ENCODE measurements around the gene ZNF549.

The ZNF549 gene

DNA sequence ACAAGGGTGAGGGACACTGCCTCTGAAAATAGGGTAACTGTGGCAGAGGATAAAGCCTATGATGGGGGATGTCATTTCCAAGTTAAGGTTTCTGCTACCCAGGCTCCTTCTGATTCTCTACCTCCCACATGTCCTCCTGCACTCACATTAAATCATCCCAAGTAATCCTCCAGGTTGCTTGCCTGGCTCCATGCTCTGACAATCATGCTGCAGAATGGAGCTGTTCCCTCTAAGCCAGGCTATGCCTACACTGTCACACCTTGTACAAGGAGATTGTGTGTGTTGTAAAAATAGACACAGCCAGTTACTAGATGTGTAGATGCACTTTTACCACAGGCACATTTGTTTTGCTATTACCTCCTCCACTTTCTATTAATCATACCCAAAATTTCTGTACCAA is 43.6 kb downstream of the ZNF549 start:
- no peak for DNase-seq

DNA sequence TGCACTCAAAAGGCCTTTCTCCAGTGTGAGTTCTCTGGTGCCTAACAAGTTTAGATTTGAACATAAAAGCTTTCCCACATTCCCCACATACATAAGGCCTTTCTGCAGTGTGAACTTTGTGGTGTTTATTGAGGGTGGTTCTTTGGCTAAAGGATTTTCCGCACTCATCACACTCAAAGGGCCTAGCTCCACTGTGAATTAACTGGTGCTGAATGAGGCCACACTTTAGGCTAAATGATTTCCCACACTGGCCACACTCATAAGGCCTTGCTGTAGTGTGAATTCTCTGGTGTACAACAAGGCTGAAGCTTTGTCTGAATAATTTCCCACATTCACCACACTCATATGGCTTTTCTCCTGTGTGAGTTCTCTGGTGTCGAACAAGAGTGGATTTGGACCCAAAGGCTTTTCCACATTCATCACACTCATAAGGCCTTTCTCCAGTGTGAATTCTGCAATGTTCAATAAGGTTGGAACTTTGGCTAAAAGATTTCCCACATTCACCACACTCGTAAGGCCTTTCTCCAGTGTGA is 45.3 kb downstream of the ZNF549 start:
- DNase-seq, result no peak

DNA sequence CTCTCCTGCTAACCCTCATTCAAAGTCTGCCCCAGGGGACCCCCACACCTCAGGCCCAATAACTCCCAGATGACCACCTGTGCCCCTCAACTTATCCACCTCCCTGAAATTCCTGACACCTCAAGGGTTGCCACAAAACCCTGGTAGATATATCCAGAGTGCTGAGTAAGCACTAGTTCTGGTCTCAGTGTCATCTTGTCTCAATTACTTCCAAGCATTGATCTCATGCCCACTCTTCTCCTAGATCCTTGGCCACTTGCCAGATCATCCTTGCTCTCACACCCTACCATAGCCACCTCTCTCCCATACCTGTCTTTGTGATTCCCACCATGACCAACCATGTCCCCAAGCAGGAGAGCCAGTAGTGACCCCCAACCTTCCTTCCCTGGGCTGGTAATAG is 49.5 kb downstream of the ZNF549 start:
- DNase-seq, result no peak

- DNase-seq, result peak; percentile 100
Observed at GRCh38 chr19:57578487-57579205, 51.5 kb downstream of the ZNF549 start, which contains the start of gene ZNF416. ZNF416 (minus strand) TSS chr19:57578911; CDS start chr19:57578704, 207 bp downstream.

GRCh38 chr19:57583104-57583520 is 56.0 kb downstream of the ZNF549 start:
- DNase-seq, result no peak

DNA sequence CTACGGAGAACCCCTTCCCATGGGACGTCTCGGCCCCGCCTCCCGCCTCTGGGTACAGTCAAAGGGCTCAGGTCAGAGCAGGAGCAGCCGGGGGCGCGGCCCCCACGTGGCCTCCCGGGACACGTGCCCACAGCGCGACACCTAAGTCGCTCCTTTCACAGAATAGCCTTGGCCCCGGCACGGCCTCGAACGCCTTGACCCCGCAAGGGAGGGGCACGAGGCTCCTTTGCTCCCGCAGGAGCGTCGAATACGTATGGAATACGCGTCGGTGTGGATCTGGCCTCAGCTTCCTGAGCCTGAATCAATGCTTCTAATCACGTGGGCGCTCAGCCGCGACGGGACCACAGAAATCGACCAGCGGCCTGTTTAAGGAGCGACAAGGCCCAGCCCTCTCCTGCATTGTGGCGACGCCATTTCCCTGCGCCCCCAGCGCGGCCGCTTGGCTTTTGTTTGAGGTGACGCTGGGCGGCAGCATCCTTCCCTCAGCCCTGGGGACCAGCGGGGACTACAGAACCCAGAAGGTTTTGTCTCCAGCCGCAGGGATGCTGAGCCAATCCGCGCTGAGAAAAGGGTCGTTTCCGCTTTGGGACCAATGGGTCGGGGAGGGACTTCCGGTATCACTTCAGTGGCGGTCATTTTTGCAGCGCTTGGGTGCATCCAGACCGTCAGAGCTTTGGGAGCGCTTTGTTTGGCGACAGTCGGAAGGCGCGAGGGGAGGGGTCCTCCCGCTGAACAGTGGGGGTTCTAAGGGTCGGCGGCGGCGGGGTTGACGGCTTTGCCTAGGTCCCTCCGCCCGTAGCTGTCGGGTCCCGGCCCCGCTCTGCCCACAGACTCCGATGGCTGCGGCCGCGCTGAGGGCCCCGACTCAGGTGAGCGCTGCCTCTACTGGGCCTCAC is 56.6 kb downstream of the ZNF549 start, which contains the start of gene ZIK1:
Gene ZIK1 (plus strand): TSS at position 625 of the 896 bp plus-strand sequence. CDS start 212 bp downstream, at position 837.
- DNase-seq, result peak; percentile 98

DNA sequence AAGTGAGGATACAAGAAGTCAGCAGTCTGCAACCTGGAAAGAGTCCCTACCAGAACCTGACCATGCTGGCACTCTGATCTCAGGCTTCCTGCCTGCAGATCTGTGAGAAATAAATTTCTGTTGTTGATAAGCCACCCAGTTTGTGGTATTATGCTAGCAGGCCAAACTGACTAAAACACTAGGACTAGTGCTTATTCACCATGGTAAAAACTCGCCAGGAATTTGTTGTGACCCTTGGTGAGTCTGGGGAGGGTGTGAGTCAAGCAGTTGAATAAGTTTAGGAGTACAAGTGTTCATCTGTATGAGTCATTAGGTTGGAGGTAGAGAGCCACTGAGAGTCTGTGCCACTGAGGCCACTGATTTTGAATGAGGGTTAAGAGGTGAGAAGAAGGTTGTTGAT is 60.4 kb downstream of the ZNF549 start:
- no peak for DNase-seq

DNA sequence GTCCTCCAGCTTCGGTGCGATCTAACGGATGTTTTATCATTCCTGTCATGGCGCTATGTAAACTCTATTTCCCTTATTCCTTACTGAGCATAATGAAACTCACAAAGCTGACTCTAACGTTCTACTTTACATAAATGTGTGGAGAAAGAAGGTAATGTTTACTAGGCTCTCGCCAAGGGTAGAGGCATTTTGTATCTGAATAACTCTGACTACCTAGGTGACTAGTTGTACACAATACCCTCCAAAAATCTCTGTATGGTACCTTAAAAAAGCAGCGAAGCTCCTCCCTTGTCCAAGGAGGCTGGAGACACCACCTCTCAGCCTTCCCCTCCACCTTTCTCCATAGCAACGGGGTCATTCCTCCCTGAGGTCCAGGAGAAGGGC is 72.2 kb downstream of the ZNF549 start:
- DNase-seq, result no peak

DNA sequence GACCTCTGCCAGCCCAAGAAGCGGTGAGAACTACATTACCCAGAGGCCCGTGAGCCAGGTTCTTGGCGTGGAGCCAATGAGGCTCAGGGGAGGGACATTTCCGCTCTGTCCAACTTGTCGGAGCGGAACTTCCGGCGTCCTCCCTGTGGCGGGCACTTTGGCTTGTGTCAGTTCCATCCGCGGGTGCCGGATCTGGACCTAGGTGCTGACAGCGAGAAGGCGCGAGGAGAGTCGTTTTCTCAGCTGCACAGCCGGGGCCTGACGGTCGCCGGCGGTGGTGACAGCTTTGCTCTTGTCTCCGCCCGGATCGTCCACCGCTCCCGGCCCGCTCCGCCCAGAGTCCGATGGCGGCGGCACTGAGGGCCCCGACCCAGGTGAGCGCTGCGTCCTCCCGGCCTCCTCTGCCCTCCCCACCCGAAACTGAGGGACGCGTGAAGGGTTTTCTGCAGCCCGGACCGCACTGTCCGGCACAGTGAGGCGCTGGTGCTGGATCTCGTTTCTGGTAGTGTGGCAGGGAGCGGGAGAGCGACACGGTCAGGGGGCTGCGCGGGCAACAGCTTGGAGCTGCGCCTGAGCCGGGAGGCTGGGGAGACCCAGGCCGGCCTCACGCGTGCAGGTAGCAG is 72.7 kb downstream of the ZNF549 start, which contains the start of gene ZNF530:
Gene ZNF530 (plus strand): TSS at position 125 of the 623 bp plus-strand sequence. CDS start 4,461 bp downstream, outside the sequence.
- DNase-seq, result peak; percentile 97

DNA sequence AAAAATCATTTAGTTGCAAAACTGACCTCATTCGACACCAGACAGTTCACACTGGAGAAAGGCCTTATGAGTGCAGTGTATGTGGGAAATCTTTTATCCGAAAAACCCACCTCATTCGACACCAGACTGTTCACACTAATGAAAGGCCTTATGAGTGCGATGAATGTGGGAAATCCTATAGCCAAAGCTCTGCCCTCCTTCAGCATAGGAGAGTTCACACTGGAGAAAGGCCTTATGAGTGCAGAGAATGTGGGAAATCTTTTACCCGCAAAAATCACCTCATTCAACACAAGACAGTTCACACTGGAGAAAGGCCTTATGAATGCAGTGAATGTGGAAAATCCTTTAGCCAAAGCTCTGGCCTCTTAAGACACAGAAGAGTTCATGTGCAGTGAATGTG is 79.8 kb downstream of the ZNF549 start:
- DNase-seq, result no peak
